ENCODE results near the gene IDNK. TPM values are rescaled to one million over a fixed set of nuclear protein-coding genes. Genes with fewer than 3 reads are reported as not detected.

Gene IDNK
- total and polyA plus RNA-seq, 2 of the 4 experiments (the other 2 are of a cell fraction): 1.4 to 2.3 TPM

DNA sequence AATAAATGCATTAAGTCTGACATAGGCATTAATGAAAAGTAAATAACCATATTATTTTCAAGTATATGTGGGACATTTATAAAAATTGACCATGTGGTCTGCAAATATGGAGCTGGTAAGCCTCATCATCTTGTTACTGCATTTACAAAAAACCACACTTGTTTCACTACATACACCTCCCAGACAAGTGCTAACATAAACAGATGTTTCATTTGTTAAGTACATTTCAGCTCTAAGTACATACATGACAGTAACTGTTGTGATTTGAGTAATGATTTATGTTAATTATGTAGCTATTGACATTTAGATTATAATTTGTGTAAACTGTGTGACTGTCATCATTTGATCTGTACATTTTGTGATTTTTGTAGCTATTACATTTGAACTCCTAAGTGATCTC, 13.9 kb downstream of the IDNK start:
- Histone ChIP-seq H2BK20ac (ENCODE audit: low read depth, low read length) (no peak overlapping the region), H2BK120ac (ENCODE audit: low read depth, low read length) (no peak overlapping the region), H3K18ac (ENCODE audit: low read depth, low read length) (no peak overlapping the region), H3K56ac (ENCODE audit: extremely low read depth, insufficient read depth, low read length) (no peak overlapping the region), H2AK9ac (replicated peaks; ENCODE audit: low read depth, low read length, poor library complexity) (no peak overlapping the region), H3K4me3 (ENCODE audit: insufficient read depth, low read depth, low read length) (no peak overlapping the region), H4K20me1 (ENCODE audit: insufficient read depth, low read length) (no peaks in the 10 kb centered on the region), H3K79me1 (ENCODE audit: low read depth in 1 of 2, low read length in 2 of 2) (no peaks in the 10 kb centered on the region), H2AK5ac (ENCODE audit: low read depth, low read length) (no peak overlapping the region), H3K36me3 (ENCODE audit: control insufficient read depth, insufficient read depth, low read length) (no peaks in the 10 kb centered on the region), H3K14ac (replicated peaks; ENCODE audit: low read depth, low read length) (no peak overlapping the region), H3K23ac (ENCODE audit: low read depth, low read length) (no peak overlapping the region), H4K91ac (ENCODE audit: insufficient read depth, low read depth, low read length) (no peak overlapping the region), H3K4ac (ENCODE audit: low read depth, low read length) (no peak overlapping the region), H2BK15ac (ENCODE audit: low read depth, low read length) (no peak overlapping the region), H3K9me3 (ENCODE audit: control insufficient read depth, insufficient read depth, low read length) (no peaks in the 10 kb centered on the region), H2BK5ac (ENCODE audit: low read depth, low read length, poor library complexity, severe bottlenecking) (no peak overlapping the region), H3K27ac (ENCODE audit: insufficient read depth, low read length) (no peak overlapping the region), H4K8ac (ENCODE audit: low read depth in 2 of 2, low read length in 2 of 2) (no peak overlapping the region), H3K27me3 (ENCODE audit: control insufficient read depth, insufficient read depth, low read length) (no peaks in the 10 kb centered on the region), H4K5ac (ENCODE audit: low read depth, low read length) (no peak overlapping the region), H3K9me1 (ENCODE audit: insufficient read depth, low read length) (no peaks in the 10 kb centered on the region), H3K4me2 (ENCODE audit: low read depth, low read length) (no peak overlapping the region), H3K4me1 (ENCODE audit: control insufficient read depth, insufficient read depth, low read length) (no peaks in the 10 kb centered on the region), H3K9ac (ENCODE audit: low read depth, low read length) (no peak overlapping the region), H2AFZ (replicated peaks; ENCODE audit: low read length, poor library complexity) (no peak overlapping the region)
- dilution Hi-C loops (cut with HindIII; ENCODE audit: low sequenced_read_pairs, unreplicated experiment) (no loop called here), intact Hi-C loops (cut with micrococcal nuclease) (no loop called here), in situ Hi-C loops (cut with MboI; ENCODE audit: low sequenced_read_pairs) (no loop called here)
- ATAC-seq (ENCODE audit: low read depth) (no peak), DNase-seq (no peak)
- POLR2A ChIA-PET (ENCODE audit: unreplicated experiment): no interaction called here
- TF ChIP-seq, protein P1, sequence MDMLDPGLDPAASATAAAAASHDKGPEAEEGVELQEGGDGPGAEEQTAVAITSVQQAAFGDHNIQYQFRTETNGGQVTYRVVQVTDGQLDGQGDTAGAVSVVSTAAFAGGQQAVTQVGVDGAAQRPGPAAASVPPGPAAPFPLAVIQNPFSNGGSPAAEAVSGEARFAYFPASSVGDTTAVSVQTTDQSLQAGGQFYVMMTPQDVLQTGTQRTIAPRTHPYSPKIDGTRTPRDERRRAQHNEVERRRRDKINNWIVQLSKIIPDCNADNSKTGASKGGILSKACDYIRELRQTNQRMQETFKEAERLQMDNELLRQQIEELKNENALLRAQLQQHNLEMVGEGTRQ (IDR thresholded peaks at IDR 0.05; ENCODE audit: low read depth, low read length): no peak
- TF ChIP-seq, protein P2, sequence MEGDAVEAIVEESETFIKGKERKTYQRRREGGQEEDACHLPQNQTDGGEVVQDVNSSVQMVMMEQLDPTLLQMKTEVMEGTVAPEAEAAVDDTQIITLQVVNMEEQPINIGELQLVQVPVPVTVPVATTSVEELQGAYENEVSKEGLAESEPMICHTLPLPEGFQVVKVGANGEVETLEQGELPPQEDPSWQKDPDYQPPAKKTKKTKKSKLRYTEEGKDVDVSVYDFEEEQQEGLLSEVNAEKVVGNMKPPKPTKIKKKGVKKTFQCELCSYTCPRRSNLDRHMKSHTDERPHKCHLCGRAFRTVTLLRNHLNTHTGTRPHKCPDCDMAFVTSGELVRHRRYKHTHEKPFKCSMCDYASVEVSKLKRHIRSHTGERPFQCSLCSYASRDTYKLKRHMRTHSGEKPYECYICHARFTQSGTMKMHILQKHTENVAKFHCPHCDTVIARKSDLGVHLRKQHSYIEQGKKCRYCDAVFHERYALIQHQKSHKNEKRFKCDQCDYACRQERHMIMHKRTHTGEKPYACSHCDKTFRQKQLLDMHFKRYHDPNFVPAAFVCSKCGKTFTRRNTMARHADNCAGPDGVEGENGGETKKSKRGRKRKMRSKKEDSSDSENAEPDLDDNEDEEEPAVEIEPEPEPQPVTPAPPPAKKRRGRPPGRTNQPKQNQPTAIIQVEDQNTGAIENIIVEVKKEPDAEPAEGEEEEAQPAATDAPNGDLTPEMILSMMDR (conservative IDR thresholded peaks at IDR 0.05; ENCODE audit: low read depth, low read length): no peak
- TF ChIP-seq NFE2L2 (IDR thresholded peaks at IDR 0.05; ENCODE audit: low read depth, low read length) (no peak), CHD1 (IDR thresholded peaks at IDR 0.05; ENCODE audit: low read depth, low read length) (no peak), CEBPB (IDR thresholded peaks at IDR 0.05; ENCODE audit: low read depth, low read length) (no peak), RFX5 (IDR thresholded peaks at IDR 0.05; ENCODE audit: low read depth, low read length) (no peak), RAD21 (IDR thresholded peaks at IDR 0.05; ENCODE audit: low read length) (no peak), MAZ (IDR thresholded peaks at IDR 0.05; ENCODE audit: borderline replicate concordance, low read depth, low read length) (no peak), RCOR1 (IDR thresholded peaks at IDR 0.05; ENCODE audit: insufficient replicate concordance, low read length) (no peak), MXI1 (IDR thresholded peaks at IDR 0.05; ENCODE audit: borderline replicate concordance, low read depth, low read length) (no peak), MAFK (IDR thresholded peaks at IDR 0.05; ENCODE audit: low read depth, low read length) (no peak), FOS (IDR thresholded peaks at IDR 0.05; ENCODE audit: low read depth, low read length) (no peak), SMC3 (IDR thresholded peaks at IDR 0.05; ENCODE audit: low read depth, low read length) (no peak), BHLHE40 (IDR thresholded peaks at IDR 0.05; ENCODE audit: low read depth, low read length) (no peak), POLR2A (IDR thresholded peaks at IDR 0.05; ENCODE audit: low read depth, low read length) (no peak)
- TF ChIP-seq, protein P3, sequence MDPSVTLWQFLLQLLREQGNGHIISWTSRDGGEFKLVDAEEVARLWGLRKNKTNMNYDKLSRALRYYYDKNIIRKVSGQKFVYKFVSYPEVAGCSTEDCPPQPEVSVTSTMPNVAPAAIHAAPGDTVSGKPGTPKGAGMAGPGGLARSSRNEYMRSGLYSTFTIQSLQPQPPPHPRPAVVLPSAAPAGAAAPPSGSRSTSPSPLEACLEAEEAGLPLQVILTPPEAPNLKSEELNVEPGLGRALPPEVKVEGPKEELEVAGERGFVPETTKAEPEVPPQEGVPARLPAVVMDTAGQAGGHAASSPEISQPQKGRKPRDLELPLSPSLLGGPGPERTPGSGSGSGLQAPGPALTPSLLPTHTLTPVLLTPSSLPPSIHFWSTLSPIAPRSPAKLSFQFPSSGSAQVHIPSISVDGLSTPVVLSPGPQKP (IDR thresholded peaks at IDR 0.05; ENCODE audit: borderline replicate concordance, low read depth, low read length): no peak
- no TSS peak for BruUV-seq (replicated peaks)
- CTCF ChIA-PET: no interaction called here
